HG03575 (cell line): ENCODE data around the gene NR3C2.
"Not testable (repeated sequence)": the region's sequence is repeated elsewhere in the genome, so short reads cannot be mapped to it uniquely, and the experiment has no call there.

ENCODE experiments used
- ATAC-seq: cut with Tn5 transposase; IDR thresholded peaks from one replicate; pipeline ENCODE4 v1.9.1; 2021; ENCODE audit not compliant: unreplicated experiment, insufficient number of reproducible peaks, low FRiP score; ENCODE audit errors: extremely low read depth

The NR3C2 gene

DNA sequence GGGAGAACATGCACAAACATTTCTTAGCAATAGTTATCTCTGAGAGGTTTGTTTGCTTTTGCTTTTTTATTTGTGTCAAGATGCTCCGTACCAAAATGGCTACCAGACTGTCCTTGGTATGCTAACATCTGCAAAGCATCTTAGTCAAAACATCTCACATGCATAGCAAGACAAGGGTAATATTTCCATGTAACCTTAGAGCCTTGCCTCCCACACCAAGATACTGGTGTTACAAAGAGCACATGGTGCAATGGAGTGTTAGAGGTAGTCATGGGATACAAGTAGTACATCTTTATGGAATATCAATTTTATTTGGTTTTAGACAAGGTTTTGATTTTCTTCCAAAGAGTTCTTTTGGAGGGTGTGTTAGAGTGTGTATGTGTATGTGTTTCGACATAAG, 109.7 kb downstream of the NR3C2 start:
- ATAC-seq: no peak

DNA sequence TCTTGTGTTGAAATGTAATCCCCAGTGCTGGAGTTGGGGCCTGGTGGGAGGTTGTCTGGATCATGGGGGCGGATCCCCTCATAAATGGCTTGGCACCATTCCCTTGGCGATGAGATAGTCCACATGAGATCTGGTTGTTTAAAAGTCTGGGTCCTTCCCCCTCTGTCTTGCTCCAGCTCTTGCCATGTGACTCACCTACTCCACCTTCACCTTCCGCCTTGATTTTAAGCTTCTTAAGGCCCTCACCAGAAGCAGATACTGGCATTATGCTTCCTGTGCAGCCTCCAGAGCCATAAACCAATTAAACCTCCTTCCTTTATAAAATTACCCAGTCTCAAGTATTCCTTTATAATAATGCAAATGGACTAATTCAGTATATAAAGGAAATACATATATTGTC, 111.5 kb downstream of the NR3C2 start:
- ATAC-seq: no peak

DNA sequence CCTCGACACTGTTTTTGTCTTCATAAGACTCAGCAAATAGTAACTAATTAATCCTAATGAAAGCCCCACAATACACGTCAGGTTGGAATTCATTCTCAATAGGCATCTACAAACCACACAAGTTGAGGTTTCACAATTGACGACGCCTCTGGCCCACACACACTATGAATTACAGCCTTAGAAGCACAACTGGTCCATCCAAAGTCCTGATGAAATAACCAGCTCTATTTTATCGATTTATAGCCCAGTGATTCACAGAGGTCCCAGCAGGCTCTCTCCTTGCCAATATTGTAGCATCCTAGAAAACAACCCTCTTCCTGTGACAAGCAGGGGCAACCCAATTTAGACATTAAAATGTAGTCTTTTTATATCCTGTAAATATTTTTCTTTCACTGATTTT, 112.1 kb downstream of the NR3C2 start:
- ATAC-seq: no peak

DNA sequence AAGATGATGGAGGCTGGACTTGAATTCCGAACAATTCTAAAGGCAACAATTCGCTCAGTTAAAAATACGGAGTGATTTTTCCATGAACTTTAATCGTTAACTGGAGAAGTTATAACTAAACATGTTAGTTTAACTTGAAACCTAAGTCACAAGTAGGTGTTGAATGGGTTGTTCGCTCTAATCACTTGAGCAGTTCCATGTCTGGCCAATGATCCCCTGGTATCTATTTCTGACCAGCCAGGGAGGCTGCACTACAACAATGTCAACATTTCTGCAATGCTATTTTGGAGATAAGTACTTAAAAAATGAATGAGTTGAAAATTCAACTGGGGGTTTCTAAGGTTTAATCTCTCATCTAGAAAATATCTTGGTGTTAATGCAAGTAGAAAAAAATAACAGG, 112.5 kb downstream of the NR3C2 start:
- no peak for ATAC-seq

DNA sequence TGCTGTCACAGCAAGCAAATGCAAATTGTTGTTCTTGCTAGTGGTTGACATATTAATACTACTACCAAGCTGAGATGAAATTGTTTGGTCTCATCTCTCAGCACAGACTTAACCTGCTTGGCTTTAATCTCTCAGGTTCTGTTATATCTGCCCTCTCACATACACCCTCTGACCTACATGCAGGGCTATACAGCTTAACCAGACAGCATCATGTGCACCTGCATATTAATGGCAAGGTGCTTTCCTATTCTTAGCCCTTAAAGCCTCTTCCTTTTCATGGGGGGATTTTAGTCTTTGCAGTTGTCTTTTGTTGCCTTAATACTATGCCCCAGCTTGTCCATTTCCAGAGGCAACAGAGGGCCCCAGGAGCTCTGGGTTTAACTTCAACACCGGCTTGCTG, 114.5 kb downstream of the NR3C2 start:
- ATAC-seq: no peak

DNA sequence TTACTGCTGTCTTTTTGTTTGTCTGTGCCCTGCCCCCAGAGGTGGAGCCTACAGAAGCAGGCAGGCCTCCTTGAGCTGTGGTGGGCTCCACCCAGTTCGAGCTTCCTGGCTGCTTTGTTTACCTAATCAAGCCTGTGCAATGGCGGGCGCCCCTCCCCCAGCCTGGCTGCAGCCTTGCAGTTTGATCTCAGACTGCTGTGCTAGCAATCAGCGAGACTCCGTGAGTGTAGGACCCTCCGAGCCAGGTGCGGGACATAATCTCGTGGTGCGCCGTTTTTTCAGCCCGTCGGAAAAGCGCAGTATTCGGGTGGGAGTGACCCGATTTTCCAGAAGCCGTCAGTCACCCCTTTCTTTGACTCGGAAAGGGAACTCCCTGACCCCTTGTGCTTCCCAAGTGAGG, 118.9 kb downstream of the NR3C2 start:
- not testable (repeated sequence) for ATAC-seq

DNA sequence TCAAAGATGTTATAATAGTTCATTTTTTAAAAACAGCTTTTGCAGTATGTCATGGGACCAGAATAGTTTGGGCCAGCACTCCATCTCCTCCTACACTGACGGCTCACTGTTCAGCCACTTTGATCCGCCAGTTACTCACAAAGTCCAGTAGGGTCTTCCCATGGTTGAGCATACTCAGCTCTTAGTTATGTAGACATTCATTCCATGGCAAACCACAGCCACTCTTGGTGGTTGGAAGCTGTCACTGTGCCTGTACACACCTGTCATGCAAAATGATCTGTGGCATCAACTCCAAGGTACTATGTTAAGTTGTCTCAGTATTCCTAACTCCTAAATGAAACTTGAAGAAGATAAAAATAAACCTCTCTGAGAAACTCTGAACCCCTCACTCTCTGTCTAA, 127.2 kb downstream of the NR3C2 start:
- no peak for ATAC-seq

DNA sequence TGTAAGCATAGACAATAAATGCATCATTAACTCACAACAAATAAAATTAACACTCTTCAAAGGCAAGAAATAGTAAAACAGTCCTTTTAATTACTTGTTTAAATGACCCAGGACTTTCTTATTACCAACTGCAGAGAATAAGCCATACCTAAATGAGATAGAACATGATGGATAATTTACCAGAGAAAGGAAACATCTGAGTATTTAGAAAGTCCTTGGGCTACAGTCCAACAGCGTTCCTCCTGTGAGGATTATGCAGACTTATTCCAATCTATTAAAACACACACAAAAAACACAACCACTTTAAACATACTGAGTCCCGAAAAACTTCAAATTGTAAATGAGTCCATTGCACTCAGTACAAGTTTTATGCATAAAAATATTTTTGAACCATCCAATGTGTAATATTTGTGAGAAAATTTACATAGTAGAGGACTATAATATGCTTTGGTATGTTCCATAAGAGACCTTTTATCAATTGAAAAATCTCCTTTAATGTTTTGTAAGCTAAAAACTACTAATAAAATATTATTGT, 129.2 kb downstream of the NR3C2 start:
- no peak for ATAC-seq

DNA sequence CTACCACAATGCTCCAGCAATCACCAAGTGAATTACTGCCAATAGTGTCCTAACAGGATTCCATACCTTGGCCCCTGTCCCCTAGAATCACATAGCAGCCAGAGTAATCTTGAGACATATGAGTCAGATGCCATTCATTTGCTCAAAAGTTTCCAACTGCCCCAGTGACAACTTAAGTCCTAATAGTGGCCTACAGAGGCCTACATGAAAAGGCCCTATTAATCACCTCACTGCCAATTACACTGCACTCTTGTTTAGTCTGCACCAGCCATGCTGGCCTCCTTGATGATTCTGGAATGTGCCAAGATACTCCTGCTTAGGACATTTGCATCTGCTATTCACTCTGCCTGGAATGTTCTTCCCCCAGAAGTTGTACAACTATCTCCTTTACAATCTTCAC, 130.7 kb downstream of the NR3C2 start:
- no peak for ATAC-seq

DNA sequence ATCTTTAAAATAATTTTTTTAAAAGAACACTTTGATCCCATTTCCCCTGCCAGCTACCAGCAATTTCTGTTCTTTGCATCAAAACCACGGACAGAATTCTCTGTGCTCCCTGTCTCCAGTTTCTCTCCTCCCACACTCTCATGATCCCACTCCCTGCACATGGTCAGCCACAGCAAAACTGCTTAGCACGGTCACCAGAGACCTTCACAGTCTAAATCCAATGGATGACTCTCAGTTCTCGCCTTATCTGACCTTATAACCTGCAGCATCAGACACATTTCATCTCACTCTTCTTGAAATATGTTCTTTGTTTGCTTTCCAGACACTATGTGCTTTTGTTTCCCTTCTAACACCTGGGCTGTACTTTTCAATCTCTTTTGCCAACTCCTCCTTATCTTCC, 131.5 kb downstream of the NR3C2 start:
- no peak for ATAC-seq

DNA sequence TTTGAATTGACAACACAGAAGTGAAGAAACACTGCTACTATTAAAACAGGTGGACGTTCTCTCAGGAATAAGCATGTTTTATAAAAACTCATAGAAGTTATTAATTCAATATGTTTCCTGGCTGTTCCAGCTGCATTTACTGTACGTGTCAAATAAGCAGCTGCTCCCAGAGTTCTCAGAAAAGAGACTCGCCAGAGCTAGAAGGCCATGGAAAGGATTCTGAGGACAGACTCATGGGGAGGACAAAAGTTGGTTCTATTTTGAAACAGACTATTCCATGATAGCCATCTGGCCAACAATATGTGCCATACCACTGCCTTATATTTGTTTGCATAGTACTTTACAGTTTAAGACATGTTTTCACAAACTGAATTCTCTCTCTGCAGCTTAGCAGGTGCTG, 136.5 kb downstream of the NR3C2 start:
- no peak for ATAC-seq

DNA sequence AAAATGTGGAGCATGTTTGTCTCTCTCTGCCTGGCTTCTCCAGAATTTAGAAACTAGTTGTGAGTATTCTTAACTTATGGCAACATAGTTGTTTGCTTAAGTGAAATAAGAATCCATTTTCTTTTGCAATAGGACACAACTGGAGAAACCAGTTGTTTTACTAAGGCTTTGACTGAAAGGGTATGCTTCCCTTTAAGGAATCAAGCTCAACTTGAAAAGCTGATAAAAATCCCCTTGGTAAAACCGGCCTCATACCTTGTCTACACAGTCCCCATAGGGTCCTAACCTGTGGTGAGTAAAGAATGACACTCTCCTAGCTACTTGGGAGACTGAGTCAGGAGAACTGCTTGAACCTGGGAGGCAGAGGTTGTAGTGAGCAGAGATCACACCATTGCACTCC, 139.8 kb downstream of the NR3C2 start:
- ATAC-seq: no peak

DNA sequence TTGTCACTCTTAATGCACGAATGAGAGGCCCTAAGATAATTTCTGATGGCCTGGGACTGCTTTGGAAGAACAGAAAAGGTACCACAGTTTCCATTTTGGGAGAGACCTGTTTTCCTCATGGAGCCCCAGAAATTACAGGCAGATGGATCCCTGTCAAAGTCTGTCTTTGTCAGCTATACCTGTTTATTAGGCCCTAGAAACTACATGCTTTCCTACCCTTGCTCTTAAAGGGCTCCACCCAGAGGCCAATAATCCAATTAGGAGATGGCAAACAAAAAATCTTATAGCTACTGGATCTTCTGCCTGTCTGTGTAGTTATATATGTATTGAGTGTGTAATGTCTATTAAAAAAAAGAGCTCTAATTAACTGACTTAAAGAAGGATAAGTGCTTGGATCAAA, 141.3 kb downstream of the NR3C2 start:
- no peak for ATAC-seq

DNA sequence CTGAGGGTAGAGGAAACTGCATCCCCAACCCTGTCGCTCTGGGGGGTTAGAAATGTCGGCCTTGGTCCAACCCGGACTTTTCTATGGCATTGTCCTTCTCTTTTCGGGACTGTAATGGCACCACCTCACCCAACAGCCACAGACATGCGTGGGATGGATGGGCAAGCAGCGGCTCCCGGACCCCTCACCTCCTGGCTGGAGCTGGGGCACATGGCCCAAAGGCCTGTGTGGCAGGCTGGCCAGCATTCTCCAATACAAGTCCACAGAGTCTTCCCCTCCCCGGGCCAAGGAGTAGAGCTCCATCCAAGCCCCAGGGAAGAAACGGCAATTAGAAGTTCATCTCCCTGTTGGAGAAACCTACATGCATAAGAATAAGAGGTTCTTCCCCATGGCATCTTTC, 142.9 kb downstream of the NR3C2 start:
- ATAC-seq: no peak

DNA sequence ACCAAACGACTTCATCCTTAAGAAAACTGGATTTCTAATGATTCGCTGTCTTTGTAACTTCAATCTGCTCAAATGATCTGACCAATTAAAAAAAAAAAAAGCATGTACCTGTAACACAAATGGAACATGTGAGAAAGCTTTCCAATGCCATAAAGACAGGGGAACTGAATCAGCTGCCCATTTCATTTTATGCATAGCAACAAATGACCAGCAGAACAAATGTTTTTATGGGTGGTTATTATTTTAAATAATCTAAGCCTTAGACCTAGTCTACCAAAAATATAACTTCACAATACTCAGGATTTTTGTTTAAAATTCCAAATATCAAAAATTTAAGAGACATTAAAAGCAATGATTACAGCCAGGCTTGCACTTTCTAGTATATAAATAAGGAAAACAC, 145.7 kb downstream of the NR3C2 start:
- no peak for ATAC-seq

DNA sequence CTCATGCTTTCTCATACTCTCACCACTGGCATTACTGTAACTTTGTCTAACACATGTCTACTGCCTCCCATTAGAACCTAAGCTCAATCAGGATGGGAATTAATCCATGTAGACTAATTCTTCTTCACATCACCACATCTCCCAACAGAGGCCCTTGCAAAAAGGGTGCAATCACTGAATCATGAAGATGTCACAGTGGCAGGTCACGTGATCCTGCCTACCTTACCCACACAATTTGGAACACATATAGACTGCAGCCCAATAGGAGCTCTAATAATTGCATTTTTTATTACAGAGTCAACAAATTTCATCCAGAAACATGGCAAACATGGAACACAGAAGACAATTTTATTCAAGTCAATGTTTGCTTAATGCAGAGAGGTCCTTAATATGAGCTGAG, 146.6 kb downstream of the NR3C2 start:
- ATAC-seq: no peak

DNA sequence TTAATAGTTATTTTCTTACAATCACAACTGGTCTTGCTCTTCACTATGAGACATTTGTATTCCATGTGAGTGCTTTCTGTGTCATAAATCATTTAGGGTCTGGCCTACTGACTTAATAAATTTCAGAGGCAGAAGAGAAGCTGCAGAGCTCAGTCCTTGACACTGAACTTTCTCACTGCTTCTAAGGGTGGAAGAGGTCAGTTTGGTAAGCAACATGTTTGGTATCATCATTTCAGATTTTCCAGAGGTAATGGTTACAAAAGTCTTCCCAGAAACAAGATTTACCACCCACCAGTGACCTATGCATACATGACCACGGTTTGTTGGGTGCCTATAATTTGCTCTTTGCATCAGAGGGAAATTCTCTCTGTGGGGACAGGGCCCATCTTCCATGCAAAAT, 148.6 kb downstream of the NR3C2 start:
- no peak for ATAC-seq

DNA sequence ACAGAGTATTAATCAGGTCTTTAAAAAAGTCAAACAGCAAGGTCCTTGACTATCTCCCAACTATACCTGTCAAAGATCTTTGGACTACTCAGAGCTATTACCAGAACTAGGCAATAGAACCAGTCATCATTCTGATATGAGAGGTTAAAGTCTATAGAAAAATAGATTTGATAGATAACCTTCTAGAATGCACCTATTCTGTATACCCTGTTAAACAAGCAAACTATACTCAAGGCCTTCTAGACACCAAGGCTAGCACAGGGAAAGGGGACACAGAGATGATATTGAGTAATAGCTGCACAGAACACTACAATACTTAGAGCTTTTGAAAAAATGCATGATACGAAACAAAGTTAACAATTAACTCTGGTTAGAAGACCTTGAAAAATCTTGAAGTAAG, 149.5 kb downstream of the NR3C2 start:
- no peak for ATAC-seq

DNA sequence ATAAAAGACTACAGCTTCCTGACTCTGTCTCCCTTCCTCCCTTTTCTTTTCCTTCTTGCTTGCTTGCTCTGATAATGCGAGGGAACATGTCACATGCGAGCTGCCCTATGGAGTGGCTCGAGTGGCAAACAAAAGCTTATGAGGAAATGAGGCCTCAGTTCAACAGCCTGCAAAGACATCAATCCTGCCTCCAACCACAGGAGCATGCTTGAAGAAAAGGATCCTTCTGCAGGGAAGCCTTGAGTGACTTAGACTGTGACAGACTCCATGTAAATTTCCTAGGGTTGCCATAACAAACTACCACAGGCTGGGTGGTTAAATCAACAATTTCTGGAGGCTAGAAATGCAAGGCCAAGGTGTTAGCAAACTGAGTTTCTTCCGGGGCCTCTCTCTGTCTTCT, 152.5 kb downstream of the NR3C2 start:
- no peak for ATAC-seq

DNA sequence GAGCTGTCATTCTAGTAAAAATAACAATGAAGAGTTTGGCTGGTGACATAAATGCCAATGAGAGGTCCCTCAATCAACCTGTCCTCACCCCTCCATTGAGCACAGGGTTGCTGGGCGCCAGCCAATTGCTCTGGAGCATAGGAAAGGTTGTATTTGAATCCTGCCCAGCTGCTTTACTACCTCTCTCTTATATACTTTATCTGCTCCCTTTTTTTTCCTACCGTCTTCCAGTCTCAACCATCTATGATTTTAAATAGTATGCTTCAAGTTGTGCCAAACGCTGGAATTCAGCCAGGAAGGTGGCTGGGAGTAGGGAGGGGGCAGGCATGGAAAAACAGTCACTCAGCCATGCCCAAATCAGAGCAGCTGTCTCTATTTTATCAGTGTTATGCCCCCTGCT, 153.8 kb downstream of the NR3C2 start:
- no peak for ATAC-seq

DNA sequence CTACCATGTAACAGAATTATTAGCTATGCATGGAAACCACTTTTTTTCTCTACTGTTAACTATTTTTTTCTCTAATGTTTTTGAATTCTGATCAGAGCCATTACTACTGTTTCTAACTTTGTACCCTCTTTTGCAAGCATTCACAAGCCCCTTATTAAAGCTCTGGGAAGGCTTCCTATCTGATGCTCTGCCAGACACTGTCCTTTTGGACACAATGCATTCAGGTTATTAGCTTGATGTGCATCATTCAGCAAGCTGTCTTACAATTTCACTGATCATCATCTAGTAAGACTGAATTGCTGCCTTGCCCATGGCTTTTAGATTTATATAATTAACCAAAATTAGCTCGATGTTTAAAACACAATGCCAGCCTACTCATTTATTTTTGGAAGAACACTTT, 155.1 kb downstream of the NR3C2 start:
- no peak for ATAC-seq

DNA sequence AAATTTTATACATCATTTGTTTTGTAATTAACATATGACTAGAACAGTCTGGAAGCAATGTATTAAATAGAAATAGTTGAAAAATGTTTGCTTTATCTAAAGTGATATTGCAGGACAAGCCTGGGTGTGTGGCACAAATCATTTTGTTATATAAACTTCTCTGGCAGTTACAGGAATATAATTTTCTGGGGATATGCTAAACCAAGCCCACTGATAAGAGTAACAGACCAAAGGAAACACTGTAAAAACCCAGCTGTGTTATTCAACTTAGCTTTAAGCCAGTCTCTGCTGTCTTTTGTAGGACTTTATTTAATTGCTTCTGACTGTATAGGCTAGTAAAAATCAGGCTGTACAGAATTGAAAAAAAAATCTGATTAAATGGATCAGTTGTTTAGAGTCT, 156.2 kb downstream of the NR3C2 start:
- ATAC-seq: no peak
